HUDEP-2 (cell line): ENCODE measurements around the gene IGSF22.
A peak's percentile ranks its signal among the peaks of the same experiment; 100 is the strongest.

Experiments
- DNase-seq, 76 experiments: peaks; one replicate each; lab custom pipeline; 2025; ENCODE audit not compliant: unreplicated experiment in 76 of 76; lab: John Stamatoyannopoulos, UW

The IGSF22 gene

DNA sequence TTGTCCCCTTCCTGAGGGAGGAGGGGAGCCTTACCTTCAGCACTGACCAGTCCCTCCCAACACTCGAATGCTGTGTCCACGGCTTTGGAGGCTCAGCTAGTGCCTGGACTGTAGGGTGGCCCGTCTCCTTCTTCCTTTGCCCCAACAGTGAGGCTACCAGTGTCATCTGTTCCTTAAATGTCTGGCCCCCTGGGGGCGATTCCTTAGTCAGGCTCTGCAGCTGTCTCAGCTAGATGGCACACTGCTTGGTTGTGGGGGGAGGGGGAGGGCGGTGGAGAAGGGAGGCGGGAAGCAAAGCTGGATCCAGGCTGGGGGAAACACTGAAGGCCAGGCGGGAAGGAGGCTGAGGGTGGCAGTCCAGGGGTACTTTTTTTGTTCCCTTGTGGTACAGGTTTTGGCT lies at the start of gene IGSF22:
IGSF22 (minus strand) TSS at position 149 of the 400 bp plus-strand sequence. CDS start 1,952 bp downstream, outside the sequence.
- DNase-seq: no peak

DNA sequence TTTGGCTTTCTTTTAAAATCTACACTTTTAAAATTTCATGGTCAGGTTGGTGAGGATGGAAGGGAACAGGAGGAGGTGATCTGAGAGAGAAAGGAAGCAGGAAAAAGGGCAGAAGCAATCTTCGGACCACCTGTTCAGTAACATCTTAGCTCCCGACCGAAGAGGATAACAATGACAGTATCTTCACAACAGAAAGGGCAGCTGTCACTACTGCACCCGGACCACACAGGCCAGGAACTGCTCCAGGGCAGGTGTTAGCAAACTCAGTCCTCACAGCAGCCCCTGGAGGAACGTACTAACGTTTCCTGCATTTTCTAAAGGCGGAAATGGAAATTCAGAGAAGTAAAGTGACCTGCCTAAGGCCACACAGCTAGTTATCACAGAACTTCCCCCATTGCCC lies 48.8 kb upstream of the IGSF22 start:
- DNase-seq: no peak

DNA sequence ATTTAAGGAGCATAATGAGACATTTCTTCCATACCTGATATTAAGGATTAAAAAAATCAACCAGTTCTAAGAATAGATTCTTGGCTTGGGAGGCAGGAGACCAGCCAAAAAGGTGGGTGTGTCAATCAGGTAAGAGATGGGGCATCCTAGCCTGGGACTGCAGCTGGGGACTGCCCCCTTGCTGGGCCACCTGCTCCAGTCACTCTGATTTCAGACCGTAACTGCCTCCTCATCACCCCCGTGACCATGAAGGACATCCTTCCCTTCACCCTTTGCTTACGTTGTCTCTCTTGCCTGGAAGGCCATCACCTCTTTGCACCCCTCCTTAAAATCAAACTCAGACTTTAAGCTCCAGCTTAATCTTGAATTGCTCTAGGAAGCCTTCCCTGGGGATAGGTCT lies 47.7 kb upstream of the IGSF22 start:
- DNase-seq: no peak

DNA sequence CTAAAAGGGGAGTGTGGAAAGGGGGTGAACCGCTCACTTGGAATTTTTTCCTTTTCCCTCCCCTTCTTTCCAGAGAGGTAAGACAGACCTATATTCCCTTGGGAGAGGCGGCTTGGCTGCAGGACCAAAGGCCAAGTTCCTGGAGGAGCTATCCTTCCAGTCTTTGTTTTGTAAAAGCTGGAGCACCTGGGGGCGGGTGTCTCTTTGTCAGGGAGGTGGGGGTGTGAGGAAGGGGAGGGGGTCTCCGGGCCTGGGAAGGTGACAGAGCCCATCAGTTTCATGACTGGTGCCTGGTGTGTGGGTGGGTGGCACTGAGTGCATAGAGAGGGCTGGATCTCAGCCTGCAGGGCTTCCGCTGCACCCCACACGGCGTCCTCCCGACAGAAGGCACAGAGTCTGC lies 47.1 kb upstream of the IGSF22 start:
- DNase-seq: no peak

DNA sequence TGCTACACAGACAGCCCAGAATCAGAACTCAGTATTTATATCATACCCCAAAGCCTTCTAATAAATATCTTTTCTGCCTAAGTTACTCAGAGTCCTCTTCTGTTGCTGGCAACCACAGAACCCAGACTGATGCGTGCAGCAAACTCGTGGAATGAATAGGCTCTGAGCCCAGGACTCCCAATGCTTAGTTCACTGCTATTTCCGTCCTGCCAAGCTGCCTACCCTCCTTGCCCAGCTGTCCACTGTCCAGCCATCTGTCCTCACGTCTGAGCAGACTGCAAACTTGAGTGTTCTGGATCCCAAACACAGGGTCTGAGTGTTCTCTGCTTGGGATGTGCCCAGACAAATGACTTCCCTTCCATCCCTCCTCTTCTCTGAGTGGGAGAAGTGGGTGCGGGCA lies 46.2 kb upstream of the IGSF22 start:
- no peak for DNase-seq

DNA sequence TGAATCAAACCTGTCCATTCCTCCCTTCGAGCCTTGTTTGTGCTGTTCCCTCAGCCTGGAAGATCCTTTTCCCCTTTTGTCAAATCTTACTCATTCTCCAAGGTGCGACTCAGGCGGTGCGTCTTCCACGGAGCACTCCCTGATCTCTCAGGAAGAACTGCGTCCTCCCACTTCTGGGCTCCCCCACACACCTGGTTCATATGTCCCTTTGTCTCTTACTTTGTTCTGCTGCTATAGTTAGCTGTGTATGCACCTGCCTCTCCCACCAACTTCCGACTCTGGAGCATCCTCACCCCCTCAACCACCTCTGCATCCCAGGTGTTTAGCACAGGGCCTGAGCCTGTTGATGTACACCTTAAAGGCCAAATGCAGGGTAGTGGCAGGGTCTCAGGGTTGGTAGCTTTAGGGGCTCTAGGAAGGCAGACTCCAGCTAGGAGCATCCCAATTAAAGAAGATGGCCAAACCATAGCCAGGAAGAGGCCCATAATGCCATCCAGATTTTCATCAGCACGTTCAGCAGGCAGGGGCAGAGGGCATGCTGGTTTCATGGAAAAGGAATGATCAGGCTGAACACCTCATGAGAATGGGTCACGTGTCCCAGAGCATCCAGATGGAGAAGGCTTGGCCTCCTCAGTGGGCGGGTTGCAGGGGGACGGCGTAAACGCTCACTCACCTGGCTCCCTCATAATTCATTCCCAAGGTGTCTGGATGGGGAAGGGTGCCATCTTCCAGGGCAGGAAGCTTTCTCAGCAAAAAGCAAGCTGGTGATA lies 45.5 kb upstream of the IGSF22 start:
- DNase-seq: no peak

DNA sequence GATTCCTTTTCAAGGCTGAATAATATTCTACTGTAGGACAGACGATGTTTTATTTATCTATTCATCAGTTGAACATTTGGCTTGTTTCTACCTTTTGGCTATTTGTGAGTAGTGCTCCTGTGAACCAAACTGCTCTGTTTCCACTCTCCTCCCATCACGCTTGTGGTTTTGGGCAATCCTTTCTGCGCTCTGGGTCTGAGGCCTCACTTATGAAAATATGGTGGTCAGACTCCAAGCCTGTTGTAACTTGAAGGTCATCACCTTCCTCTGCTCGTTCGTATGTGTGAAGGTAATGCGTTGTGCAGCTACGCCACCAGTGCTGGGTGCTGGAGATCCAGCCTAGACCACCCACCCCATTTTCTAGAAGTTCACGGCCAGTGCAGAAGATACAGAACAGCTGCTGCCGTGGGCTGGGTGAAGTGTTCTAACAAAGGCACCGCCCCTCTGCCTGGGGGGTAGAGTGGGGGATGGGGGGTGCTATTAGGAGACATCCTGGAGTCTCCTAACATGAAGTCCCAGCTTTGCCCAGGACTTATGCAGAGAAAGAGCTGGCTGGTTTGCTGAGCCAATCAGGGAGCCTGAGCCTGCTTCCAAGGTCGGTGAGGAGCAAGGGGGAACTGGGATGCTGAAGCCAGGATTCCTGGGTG lies 44.6 kb upstream of the IGSF22 start:
- no peak for DNase-seq

DNA sequence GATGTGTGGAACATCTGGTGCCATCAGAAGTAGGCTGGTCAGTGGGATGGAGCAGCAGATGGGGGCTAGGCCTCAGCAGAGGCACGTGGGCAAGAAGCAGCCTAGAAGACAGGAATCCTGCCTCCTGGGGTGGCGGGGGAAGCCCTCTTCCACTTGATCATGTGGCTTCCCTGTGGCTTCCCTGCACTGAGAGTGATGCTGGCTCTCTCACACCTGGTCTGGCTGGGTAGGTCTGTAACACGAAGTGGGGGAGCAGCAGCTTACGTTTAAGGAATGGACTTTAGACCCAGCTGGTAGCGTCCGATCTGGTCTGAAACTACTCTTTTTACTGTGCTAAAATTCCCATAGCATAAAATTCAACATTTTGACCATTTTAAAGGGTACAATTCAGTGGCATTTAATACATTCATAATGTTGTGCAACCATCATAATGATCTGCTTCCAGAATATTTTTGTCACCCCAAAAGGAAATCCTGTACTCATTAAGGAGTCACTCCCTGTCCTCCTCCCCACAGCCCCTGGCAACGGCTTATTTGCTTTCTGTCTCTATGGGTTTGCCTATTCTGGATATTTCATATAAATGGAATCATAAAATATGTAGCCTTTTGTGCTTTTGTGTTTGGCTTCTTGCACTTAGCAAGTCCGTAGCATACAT lies 43.9 kb upstream of the IGSF22 start:
- DNase-seq: no peak

DNA sequence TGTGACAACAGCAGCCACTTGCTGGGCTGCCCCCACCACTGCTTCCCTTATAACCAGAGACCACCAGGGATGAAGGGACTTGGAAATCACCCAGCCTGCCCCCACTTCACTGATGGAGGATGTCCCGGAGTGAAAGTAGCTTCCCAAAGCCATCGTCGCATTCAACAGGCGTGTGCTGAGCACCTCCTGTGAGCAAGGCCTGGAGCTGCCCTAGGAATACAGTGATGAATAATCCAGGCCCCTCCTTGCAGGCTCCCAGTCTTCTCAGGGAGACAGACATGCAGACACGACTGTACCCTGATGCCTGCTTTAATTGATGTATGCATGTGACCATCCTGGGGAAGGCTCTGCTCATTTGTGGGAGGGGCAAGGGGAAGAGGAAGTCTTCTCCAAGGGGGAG lies 43.0 kb upstream of the IGSF22 start:
- no peak for DNase-seq

DNA sequence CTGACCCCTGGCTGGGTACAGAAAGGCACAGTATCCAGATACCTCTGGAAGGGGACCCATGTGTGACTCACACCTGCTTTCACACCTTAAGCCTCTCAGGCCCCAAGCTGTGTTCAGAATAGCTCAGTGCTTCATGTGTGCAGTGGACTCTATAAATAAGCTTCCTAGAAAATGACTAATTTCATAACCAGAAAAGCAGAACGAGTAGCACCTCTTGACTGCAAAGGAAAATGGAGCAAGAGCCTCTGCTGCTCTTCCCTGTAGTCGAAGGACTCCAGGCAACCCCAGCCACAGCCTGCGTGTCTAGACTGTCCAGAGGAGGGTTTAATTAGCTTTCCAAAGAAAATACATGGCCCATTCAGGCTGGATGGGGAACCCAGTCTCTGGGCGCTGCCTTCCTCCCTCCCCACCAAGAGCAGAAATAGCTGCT lies 42.5 kb upstream of the IGSF22 start:
- DNase-seq: no peak

DNA sequence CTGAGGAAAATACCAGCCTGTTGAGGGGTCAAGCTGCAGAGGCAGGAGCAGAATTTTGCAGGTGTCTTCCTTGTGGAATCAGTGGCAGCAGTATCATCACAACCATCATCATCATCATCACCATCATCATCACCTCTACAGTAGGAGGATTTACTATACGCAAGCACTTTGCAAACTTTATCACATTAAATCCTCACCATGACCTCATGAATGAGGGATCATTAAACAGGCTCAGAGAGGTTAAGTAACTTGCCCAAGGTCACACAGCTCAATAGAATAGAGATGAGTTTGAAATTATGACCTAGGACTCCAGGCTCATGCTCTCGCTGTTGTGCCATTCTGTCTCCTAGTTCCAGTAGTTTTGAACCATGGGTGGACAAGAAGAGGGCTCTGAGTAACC lies 40.0 kb upstream of the IGSF22 start:
- no peak for DNase-seq

DNA sequence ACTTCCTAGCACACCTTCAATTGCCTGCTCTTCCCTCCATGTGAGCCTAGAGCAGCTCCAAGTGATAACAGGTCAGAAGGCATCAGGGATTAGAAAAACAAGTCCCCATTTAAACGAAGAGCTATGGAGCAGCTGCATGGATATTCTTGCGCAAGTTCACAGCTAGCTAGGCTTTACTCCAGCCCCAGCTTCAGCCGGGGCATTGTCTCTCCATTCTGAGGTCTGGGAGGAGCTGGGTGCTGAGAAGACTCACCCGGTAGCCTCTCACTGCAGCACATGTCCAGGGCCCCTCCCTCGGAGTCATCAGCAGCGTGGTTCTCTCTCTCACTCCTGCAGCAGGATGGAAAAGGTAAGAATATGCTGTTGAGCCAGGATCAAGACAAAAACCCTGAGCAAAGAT lies 39.6 kb upstream of the IGSF22 start:
- DNase-seq: no peak

DNA sequence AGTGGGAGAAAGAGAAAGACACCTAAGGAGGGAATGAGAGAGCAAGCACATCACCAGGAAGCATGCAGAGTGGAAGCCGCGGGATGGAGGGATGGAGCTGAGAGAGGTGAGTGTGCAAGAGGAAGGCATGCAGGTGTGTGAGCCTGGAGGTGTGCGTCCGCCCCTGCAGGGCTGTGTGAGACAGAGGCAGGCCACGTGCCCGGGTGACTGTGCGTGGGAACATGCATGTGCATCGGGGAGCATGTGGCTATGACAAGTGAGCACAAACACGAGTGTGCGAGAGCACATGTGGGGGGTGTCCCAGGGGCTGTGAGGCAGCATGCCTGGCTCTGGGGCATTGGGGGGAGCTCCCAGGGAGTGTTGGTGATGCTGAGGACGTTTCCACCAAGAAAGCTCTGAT lies 35.8 kb upstream of the IGSF22 start:
- DNase-seq: no peak

DNA sequence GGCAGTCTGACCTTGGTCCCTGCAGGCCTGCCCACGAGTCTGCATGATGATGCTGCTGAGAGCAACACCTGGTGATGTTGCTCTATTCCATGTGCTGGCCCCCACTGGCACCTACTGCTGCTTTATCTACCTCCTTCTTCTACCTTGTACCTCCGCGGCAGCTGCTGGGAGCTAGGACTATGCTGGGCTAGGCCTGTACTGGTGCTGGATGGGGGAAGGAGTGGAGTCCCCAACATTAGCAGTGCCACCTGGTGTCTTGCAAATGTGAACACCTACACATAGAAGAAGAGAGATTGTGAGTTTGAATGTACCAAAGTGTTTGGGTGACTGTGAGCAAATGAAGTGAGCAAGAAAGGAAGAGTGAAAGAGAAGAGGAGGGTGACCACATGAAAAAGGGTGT lies 35.2 kb upstream of the IGSF22 start:
- DNase-seq: no peak

DNA sequence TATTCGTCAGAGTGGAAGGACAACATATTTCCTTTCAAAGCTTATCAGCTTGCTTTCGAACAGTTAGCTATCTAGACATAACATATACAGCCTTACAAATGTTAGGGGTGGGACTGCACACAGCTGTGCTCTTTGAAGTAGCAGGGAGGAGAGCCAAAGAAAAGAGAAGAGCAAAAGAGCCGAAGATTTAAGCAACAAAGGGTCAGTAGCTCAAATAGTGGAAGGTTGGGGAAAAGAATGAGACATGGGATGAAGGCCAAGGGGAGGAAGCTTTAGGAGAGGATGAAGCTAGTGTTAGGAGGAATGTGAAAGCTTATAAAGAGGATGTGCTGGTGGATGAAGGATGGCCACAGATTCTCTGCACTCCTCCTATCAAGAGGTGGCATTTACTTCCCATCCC lies 31.8 kb upstream of the IGSF22 start:
- DNase-seq: no peak

DNA sequence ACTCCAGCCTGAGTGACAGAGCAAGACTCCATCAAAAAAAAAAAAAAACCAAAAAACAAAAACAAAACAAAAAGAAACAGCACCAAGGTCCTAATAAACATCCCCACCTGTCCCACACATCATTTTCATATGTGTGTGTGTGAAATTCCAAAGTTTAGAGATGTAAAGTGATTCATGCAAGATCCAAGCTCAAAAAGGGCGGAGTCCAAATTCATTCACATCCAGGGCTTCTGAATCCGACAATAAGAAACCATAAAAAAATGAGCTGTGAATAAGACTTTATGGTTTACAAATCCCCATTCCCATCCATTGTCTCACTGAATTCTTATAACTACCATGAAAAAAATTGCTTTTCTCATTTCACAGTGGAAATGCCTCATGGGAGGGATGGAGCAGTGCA lies 30.9 kb upstream of the IGSF22 start:
- DNase-seq: no peak

DNA sequence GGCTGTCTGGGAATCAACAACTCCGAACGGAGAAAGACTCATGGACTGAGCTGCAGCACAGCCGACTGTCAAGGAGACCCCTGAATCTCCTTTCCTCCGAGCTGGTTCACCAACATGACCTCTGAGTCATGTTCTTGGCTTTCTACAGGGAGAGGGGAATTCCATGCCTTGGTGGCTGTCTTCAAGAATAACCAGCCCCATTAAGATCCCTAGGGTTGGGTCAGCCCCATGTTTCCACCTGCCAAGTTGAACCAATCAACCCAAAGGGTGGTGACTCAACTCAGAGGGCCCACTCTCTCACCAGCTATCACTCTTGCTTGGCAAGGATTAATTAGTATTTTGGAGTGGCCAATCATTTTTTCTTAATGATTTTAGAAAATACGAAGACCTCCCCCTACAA lies 28.3 kb upstream of the IGSF22 start:
- DNase-seq: no peak

DNA sequence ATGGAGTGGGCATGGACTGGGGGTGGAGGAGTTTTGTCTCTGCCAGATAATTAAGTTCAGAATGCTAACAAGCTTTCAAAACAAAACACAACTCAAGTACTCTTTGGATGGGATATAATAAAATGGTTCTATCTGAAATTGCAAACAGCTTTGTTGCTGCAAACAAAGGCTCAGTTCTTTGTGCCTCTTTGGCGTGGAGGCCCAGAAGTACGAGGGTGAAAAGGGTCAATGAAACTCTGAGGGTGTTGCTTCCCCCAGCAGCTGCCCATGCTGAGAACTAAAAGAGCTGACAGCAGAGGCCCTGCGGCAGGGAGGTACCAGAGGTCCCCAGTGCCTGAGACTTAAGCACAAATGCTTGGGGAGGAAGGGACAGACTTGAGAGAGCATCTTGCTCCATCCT lies 26.5 kb upstream of the IGSF22 start:
- no peak for DNase-seq

DNA sequence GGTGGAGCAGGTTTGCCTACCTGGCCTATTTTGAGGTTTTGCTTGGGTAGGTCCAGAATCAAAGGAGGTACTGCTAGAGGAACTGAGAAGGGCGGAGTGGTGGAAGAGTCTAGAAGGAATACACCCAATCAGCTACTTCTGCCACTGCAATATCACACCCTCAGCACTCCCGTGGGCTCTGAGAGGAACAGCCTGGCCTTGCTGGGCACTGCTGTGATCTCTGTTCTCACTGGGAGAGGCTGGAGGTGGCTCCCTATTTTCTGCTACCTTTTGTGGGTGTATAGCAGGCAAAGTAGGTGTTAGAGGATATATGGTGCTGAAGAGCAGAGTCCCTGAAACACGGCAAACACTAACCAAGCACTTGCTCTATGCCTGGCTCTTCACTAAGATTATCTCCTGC lies 25.0 kb upstream of the IGSF22 start:
- DNase-seq: no peak

DNA sequence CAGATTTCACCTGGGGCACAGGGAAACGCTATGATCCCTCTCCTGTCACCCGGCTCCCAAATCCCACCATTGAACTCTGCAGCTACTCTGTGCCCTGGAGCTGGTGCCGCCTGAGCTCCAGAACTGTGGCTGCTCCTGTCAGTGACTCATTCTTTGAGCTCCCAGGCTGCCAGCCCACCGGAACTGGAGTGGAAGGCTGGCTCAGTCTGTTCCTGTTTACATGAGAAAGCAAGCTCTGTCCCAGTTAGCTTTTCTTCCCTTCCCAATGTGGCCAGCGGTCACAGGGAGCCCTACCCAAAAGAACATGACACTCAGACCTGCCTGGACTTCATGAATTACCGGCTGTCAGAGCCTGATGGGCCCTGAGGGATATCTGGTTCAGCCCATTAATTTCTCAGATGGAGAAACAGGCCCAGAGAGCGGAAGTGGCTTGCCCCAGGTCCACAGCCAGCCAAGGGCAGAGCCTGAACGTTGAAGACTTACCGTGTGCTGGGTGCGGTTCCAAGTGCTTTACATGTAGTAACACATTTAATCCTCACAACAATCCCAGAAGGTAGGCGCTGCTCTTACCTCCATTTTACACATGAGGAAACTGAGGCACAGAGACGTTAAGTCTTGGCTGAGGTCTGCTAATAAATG lies 23.8 kb upstream of the IGSF22 start:
- no peak for DNase-seq

DNA sequence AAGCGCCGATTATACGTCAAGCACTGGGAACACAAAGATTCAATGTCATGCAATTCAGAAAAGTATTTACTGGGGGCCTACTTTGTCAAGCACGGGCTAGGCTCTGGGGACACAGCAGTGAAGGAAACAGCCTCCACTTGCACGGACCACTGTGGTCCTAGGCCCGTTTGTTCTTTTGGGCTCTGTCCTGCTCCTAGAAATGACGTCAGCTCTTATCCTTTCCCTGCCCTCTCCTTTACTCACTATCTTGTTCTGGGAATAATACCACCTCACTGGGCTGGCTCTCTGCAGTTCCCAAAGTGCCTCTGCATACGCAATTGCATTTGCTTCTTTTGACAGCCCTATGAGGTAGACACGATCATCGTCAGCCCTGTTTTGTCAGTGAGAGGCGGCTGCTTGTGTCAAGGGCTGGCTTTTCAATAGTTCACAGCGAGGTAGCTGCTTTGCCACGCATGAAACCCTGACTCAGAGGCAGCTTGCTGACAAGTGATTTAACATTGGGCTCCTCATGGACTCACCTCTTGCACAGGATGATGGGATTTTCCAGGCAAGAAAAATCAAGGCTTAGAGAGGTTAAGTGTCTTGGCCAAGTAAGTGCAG lies 22.9 kb upstream of the IGSF22 start:
- DNase-seq: peak in 19 of 76 experiments; percentile 7 to 100 (median 98)
